DMS 273 (cell line): Measurements from ENCODE around the gene SLC22A23.
A peak's percentile ranks its signal among the peaks of the same experiment; 100 is the strongest.

Source experiments
- DNase-seq: peaks from one replicate; lab custom pipeline; 2025; ENCODE audit not compliant: unreplicated experiment; lab: John Stamatoyannopoulos, UW

SLC22A23 gene

GRCh38 chr6:3444276-3445088 lies 12.4 kb downstream of the SLC22A23 start:
- DNase-seq = peak; percentile 78

GRCh38 chr6:3443221-3443515 lies 13.7 kb downstream of the SLC22A23 start:
- DNase-seq = no peak

DNA sequence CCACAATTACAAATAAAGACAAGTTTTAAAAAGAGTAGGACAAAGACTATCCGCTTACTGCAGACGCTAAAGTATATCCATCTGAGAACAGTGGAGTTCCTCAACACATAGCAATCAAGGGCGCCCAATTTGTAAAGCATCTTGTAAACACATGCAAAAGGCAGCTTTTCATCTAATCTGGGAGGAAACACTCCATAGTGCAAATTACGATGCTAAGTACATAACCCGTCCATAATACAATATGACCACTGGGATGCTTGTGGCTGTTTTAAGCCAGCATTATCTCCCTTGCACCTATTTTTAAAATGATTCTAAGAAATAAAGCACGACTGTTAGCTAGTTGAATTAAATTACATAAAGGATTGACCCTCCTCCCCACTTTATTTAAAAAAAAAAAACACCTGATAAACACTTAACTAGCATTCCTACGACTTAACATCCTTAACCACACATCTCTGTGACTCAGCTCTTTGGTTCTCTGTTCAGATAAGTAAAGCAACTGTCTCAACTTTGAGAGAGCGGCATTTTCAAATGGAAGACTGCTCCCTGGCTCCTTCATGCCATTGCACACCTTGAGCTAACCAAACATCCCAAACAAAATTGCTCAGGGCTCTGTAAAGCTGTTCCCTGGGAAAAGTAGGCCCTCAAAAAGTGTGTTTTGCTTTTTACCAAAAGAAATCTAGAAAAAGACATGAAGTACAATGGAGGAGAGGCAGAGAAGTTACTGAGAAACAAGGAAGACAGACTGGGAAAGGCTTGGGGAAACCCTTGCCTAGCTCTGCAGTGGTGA lies 14.2 kb downstream of the SLC22A23 start:
- DNase-seq = no peak

DNA sequence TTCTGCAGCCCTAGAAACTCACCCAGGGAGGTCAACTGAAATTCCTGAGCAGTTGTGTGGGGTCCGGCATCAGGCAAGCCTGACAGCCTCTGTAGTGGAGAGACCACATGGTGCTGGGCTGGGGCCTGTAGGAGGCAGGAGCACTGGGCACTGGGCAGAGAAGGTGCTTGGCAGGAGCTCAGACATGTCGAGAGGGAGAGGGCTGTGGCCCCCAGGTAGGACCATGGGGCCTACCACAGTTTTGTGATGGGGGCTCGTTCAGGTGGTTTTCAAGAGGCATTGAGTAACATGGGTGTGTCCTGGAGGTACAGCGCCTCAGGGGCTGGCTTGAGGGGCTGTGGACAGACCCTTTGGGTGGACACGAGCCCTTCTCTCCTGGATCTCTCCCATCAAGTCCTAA lies 15.9 kb downstream of the SLC22A23 start:
- no peak for DNase-seq

- DNase-seq = no peak
These were observed 16.9 kb downstream of the SLC22A23 start for GRCh38 chr6:3439961-3440360.

GRCh38 chr6:3438190-3439167 lies 18.4 kb downstream of the SLC22A23 start:
- DNase-seq = peak; percentile 93

DNA sequence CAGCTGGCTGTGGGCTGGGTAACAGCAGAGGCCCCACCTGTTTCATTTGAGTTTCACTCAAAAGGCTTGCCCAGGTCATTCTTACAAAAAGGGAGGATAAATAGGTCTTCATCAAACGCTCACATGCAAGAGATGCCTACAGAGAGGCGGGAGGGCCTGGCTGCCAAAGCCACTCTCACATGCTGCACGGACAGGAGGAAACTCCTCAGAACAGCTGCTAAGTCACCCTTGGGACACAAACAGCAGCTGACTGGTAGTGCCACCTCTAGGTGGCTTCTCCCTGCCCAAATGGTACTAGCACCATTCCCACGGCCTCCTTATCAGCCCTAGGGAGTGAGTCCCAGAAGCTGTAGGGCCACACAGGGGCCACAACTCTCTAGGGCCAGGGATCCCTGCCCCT lies 23.8 kb downstream of the SLC22A23 start:
- peak; percentile 32 for DNase-seq

GRCh38 chr6:3432416-3432815 lies 24.4 kb downstream of the SLC22A23 start:
- no peak for DNase-seq

GRCh38 chr6:3431994-3432393 lies 24.9 kb downstream of the SLC22A23 start:
- no peak for DNase-seq

GRCh38 chr6:3429211-3429610 lies 27.6 kb downstream of the SLC22A23 start:
- DNase-seq = no peak

- DNase-seq = no peak
These were observed 28.1 kb downstream of the SLC22A23 start for GRCh38 chr6:3428700-3429099.

GRCh38 chr6:3428247-3428646 lies 28.6 kb downstream of the SLC22A23 start:
- DNase-seq = no peak

DNA sequence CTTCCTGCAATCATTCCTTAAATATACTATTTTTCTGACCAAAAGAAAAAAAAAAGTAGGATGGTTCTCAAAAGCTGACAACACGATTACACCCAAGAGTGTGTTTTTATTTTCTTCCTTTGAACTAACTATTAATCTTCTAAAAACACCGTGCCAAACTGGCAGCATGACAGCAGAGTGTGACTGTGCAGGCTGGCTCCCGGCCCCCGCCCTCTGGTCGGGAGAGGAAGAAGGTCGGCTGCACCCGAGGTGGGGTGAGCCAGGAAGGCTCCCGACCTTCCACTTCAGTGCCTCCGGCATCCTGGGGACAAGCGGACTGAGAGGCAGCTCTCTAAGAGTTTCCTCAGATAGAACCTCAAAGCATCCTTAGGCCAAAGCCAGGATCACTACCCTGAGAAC lies 29.2 kb downstream of the SLC22A23 start:
- no peak for DNase-seq

GRCh38 chr6:3426927-3427686 lies 29.7 kb downstream of the SLC22A23 start:
- no peak for DNase-seq

- no peak for DNase-seq
These were observed 30.5 kb downstream of the SLC22A23 start for GRCh38 chr6:3426091-3426926.

DNA sequence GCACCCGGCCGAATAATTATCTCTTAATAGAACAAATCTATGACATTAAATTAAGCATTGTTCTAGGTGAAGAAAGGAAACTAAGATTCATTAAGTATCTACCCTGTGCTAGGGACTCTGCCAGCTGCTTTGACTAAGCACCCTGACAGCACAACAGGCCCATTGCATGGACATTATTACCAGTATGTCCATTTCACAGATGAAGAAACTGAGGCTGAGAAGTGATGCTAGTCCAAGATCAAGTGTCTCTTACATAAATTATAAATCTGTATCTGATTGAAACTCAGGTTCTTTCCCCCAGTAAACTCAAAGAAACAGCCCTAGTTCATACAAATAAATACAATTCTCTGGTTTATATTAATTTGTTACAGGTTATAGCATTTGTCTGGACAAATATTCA lies 31.3 kb downstream of the SLC22A23 start:
- no peak for DNase-seq

DNA sequence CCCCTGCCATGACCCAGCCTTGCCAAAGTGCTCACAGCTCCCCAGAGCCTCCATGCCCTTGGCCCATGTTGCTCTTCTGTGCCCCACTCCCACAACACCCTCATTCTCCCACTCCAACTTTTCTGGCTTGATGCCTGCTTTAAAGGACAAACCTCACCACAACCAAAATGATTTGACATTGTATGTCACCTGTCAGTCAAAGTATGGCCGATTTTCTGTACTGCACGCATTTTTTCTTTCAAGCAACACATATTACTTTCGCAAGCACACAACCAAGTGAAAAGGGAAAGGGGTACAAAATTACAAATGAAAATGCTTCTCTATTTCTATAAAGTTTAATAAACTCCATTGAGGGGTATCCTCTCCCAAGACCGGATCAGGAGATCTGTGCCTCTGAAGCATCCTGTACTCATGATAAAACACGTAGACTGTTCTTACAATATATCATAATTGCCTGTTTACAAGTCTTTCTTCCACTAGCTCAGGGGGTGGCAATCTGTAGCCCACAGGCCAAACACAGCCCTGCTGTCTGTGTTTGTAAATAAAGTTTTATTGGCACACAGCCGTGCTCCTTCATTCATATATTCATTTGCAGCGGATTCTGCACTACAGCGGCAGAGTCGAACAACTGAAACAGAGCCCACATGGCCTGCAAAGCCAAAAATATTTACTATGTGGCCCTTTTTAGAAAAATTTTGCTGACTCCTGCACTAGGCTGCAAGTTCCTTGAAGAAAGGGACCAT lies 32.5 kb downstream of the SLC22A23 start:
- no peak for DNase-seq

- DNase-seq = no peak
These were observed 33.2 kb downstream of the SLC22A23 start for GRCh38 chr6:3423439-3424184.
